Measurements from ENCODE around the gene MID1IP1. TPM values are rescaled to one million over a fixed set of nuclear protein-coding genes. Genes with fewer than 3 reads are reported as not detected.

The MID1IP1 gene
- total and polyA plus RNA-seq, 2 of the 8 experiments (the other 6 are each of a cell fraction or from before 2014, with no cell fraction given), result 118 to 128 TPM

GRCh38 chrX:38820751-38821150, 19.5 kb downstream of the MID1IP1 start (continued):
- no peak for TF ChIP-seq CHD7 (IDR thresholded peaks at IDR 0.05; ENCODE audit: insufficient replicate concordance, low read length)
- no peak for TF ChIP-seq KDM1A (IDR thresholded peaks at IDR 0.05; ENCODE audit: borderline replicate concordance, low read length)
- no peak for TF ChIP-seq EP300 (IDR thresholded peaks at IDR 0.05; ENCODE audit: borderline replicate concordance in 1 of 2, low read depth in 2 of 2, low read length in 2 of 2)
- TF ChIP-seq HDAC2 (IDR thresholded peaks at IDR 0.05; ENCODE audit: borderline replicate concordance in 1 of 2, low read depth in 2 of 2, low read length in 2 of 2), result no peak
- TF ChIP-seq PHF8 (conservative IDR thresholded peaks at IDR 0.05; ENCODE audit: low read depth, low read length), result no peak
